ENCODE measurements around the gene THUMPD1.
"Not testable (repeated sequence)": the region's sequence is repeated elsewhere in the genome, so short reads cannot be mapped to it uniquely, and the experiment has no call there.

GRCh38 chr16:20694096-20694495 lies 47.5 kb downstream of the THUMPD1 start:
- TF ChIP-seq ZNF274 (IDR thresholded peaks at IDR 0.05; ENCODE audit: insufficient read depth, insufficient read length); USF2 (IDR thresholded peaks at IDR 0.05; ENCODE audit: borderline replicate concordance, low read depth, low read length); CTCF (IDR thresholded peaks at IDR 0.05 in 2 of 3, conservative IDR thresholded peaks at IDR 0.05 in 1 of 3; ENCODE audit: control insufficient read depth in 2 of 3, extremely low read depth in 1 of 3, insufficient read depth in 1 of 3, low read depth in 3 of 3, low read length in 3 of 3); RAD51 (IDR thresholded peaks at IDR 0.05); ATF7 (IDR thresholded peaks at IDR 0.05; ENCODE audit: low read depth); TAF1 (IDR thresholded peaks at IDR 0.05; ENCODE audit: borderline replicate concordance, low read depth, low read length); SIN3A (IDR thresholded peaks at IDR 0.05; ENCODE audit: low read depth, low read length); REST (IDR thresholded peaks at IDR 0.05; ENCODE audit: low read depth, low read length); RFX5 (IDR thresholded peaks at IDR 0.05; ENCODE audit: low read depth, low read length): not testable (repeated sequence)

Measured in GM12878 (cell line).